Lung microvascular endothelial cell (primary cell): Measurements from ENCODE around the gene RAB32. TPM values are rescaled to one million over a fixed set of nuclear protein-coding genes. Genes with fewer than 3 reads are reported as not detected.
A peak's percentile ranks its signal among the peaks of the same experiment; 100 is the strongest.
"Not testable (repeated sequence)": the region's sequence is repeated elsewhere in the genome, so short reads cannot be mapped to it uniquely, and the experiment has no call there.

Experiments
- DNase-seq, 2 donors: peaks; one replicate each; pipeline versions ENCODE4 v3.0.0 to v3.0.0-alpha.2; 2010; ENCODE audit warnings: low read depth in 2 of 2
- total RNA-seq: library from RNA; depleted of rRNA; stranded (reverse); fragments of >200 nt; gene quantifications from 2 replicates; pipeline ENCODE4 v1.2.1, GENCODE V29; 2014

The RAB32 gene
- total RNA-seq = 74.3 and 76.0 TPM in 2 replicates

GRCh38 chr6:146543211-146543939 lies at the start of gene RAB32:
Gene RAB32 (plus strand): TSS chr6:146543833. CDS start chr6:146543872, 39 bp downstream.
- peak; percentile 95 to 96 for DNase-seq

- DNase-seq = peak in 1 of 2 donors; percentile 1
These were observed 45.3 kb upstream of the RAB32 start for GRCh38 chr6:146498309-146498708.

GRCh38 chr6:146503096-146503495 lies 40.5 kb upstream of the RAB32 start:
- DNase-seq = no peak

GRCh38 chr6:146515212-146515611 lies 28.4 kb upstream of the RAB32 start:
- DNase-seq = no peak

- peak; percentile 51 to 60 for DNase-seq
These were observed 17.4 kb upstream of the RAB32 start for GRCh38 chr6:146526192-146526591.

GRCh38 chr6:146532702-146533101 lies 10.9 kb upstream of the RAB32 start:
- DNase-seq = no peak

- DNase-seq = peak in 1 of 2 donors; percentile 38
These were observed 787 bp upstream of the RAB32 start for GRCh38 chr6:146542881-146543210.

GRCh38 chr6:146543940-146544615 lies 445 bp downstream of the RAB32 start:
- peak in 1 of 2 donors; percentile 61 for DNase-seq

- DNase-seq = peak; percentile 2 to 12
These were observed 1.1 kb downstream of the RAB32 start for GRCh38 chr6:146544616-146545182.

- DNase-seq = peak in 1 of 2 donors; percentile 15
These were observed 1.9 kb downstream of the RAB32 start for GRCh38 chr6:146545581-146545980.

- DNase-seq = peak; percentile 50 to 74
These were observed 2.9 kb downstream of the RAB32 start for GRCh38 chr6:146546443-146547043.

- DNase-seq = no peak
These were observed 4.3 kb downstream of the RAB32 start for GRCh38 chr6:146547889-146548288.

- no peak for DNase-seq
These were observed 5.3 kb downstream of the RAB32 start for GRCh38 chr6:146548898-146549374.

GRCh38 chr6:146550911-146551310 lies 7.3 kb downstream of the RAB32 start:
- no peak for DNase-seq

- no peak for DNase-seq
These were observed 7.9 kb downstream of the RAB32 start for GRCh38 chr6:146551545-146551944.

GRCh38 chr6:146553377-146554135 lies 9.9 kb downstream of the RAB32 start:
- no peak for DNase-seq

GRCh38 chr6:146560607-146561006 lies 17.0 kb downstream of the RAB32 start:
- no peak for DNase-seq

GRCh38 chr6:146566661-146567060 lies 23.0 kb downstream of the RAB32 start:
- not testable (repeated sequence) for DNase-seq

- not testable (repeated sequence) for DNase-seq
These were observed 25.0 kb downstream of the RAB32 start for GRCh38 chr6:146568619-146569018.

- DNase-seq = no peak
These were observed 30.6 kb downstream of the RAB32 start for GRCh38 chr6:146574211-146574610.

GRCh38 chr6:146578054-146578453 lies 34.4 kb downstream of the RAB32 start:
- peak in 1 of 2 donors; percentile 62 for DNase-seq
